ENCODE results near the gene SCT.

The SCT gene

DNA sequence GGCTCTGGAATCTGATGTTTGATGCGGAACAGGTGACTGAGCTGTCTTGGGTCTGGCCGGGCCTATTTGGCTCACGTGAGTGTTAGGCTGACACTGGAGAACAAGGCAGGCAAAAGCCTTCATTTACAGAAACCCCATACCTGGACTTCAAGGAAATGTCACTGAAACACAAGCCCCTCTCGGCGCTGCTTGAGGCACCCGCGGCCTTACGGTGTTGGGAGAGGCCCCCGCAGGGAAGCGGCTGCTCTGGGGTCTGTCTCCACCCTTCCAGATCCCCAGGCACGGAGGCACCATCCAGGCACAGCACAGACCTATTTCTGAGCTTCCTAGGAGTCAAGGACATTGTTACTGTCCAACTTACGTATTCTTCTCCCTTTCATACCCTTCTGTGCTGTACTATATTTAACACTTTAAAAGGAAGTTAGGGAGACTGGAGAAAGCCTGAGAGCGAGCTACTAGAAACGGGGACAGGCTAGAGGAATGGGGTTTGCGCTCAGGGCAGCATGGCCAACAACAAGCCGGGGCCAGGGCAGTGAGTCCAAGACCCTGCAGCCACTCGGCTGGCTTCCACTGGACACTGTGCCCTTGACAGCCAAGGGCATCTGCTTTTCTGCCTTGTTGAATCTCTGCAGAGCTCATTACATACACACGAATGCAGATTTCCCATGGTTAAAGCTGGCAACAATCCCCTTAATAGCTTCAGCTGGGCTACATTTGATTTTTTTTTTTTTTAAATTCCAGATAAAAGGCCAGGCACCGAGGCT lies 33.9 kb upstream of the SCT start:
- no peak overlapping the region for H3K4me3 ChIP-seq (replicated peaks; ENCODE audit: low read depth, low read length)
- no peak for DNase-seq (ENCODE audit: low read depth)
- TF ChIP-seq, protein P1, sequence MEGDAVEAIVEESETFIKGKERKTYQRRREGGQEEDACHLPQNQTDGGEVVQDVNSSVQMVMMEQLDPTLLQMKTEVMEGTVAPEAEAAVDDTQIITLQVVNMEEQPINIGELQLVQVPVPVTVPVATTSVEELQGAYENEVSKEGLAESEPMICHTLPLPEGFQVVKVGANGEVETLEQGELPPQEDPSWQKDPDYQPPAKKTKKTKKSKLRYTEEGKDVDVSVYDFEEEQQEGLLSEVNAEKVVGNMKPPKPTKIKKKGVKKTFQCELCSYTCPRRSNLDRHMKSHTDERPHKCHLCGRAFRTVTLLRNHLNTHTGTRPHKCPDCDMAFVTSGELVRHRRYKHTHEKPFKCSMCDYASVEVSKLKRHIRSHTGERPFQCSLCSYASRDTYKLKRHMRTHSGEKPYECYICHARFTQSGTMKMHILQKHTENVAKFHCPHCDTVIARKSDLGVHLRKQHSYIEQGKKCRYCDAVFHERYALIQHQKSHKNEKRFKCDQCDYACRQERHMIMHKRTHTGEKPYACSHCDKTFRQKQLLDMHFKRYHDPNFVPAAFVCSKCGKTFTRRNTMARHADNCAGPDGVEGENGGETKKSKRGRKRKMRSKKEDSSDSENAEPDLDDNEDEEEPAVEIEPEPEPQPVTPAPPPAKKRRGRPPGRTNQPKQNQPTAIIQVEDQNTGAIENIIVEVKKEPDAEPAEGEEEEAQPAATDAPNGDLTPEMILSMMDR (IDR thresholded peaks at IDR 0.05; ENCODE audit: low read length, missing control alignments), result no peak

DNA sequence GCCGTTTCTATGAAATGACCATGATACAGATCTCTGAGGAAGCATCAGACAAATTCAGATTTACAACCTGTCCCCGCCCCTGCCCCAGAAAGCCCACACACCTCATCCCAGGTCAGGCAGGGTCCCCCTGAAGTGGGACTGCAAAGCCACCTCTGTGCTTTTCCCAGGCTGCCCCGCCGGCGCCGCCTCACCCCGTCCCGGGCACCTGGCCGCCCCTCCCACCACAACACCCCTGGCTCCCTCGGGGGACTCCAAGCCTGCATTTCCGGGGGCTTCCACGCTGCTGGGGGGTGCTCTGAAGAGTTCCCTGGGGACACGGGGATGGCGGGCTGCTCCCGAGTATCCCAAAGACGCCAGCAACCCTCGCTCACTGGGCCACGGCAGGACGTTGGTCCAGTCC lies 33.3 kb upstream of the SCT start:
- no peak overlapping the region for H3K4me3 ChIP-seq (replicated peaks; ENCODE audit: low read depth, low read length)
- no peak for DNase-seq (ENCODE audit: low read depth)
- TF ChIP-seq, protein P1 (IDR thresholded peaks at IDR 0.05; ENCODE audit: low read length, missing control alignments), result no peak

DNA sequence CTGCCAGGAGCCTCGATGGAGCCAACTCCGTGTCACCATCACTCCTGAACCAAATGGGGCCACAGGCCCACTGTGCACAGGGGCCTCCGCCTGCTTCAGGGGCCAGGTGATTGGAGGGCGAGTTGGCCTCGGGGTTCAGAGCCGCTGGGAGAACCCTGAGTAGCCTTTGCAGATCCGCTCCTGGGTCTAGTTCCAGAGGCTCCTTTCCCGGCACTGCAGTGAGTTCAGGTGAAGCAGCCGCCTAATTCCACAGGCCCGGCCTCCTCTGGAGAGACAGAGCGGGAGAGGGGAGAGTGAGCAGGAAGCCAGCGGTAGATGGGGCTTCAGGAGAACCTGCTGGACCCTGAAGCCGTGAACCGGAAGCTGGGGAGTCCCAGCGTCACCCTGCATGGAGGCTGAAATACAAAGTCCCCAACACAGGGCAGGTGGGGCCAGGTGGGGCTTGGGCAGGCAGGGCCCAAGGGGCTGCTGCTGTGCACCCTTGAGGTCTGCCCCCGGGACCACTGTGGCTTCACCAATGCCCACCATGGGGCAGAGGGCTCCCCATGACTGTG lies 32.6 kb upstream of the SCT start:
- DNase-seq (ENCODE audit: low read depth), result no peak
- TF ChIP-seq, protein P1 (IDR thresholded peaks at IDR 0.05; ENCODE audit: low read length, missing control alignments), result no peak

DNA sequence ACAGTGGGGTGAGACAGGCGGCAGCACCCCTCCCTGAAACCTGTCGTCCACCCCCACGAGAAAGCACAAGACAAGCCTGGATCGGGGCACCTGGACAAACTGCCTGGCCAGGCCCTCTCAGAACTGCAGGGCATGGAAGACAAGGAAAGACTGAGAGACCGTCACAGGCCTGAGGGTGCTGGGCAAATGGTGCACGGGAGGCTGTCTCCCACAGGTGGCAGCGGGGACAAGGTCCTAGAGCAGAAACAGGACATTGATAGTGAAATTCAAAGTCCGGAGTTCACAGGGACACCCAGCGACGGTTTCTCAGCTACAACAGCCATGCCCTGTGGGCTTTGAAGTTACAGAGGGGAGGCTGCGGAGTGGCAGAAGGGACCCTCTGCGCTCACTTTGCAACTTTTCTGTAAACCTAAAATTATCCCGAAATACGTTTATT lies 30.7 kb upstream of the SCT start:
- TF ChIP-seq, protein P1 (IDR thresholded peaks at IDR 0.05; ENCODE audit: low read length, missing control alignments), result no peak
- no peak for DNase-seq (ENCODE audit: low read depth)
- H3K4me3 ChIP-seq (replicated peaks; ENCODE audit: low read depth, low read length), result no peak overlapping the region

More for the DNA sequence above, 32.6 kb upstream of the SCT start:
- H3K4me3 ChIP-seq (replicated peaks; ENCODE audit: low read depth, low read length), result no peak overlapping the region

DNA sequence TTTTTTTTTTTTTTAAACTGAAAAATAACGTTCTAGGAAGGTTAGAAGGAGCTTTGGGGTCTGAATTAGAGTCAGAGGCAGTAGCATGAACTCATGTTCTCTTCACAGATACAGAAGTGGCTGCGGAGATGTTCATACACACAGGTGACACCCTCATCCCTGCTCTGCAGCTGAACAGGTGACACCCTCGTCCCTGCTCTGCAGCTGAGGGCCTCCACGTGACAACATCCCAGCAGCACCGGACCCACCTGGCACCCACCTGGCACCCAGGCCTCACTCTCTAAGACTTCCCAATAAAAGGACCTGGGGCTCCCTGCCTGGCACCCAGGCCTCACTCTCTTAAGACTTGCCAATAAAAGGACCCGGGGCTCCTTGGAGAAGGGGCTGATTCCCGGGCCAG lies 29.9 kb upstream of the SCT start:
- TF ChIP-seq, protein P1 (IDR thresholded peaks at IDR 0.05; ENCODE audit: low read length, missing control alignments), result no peak
- no peak for DNase-seq (ENCODE audit: low read depth)
- H3K4me3 ChIP-seq (replicated peaks; ENCODE audit: low read depth, low read length), result no peak overlapping the region

DNA sequence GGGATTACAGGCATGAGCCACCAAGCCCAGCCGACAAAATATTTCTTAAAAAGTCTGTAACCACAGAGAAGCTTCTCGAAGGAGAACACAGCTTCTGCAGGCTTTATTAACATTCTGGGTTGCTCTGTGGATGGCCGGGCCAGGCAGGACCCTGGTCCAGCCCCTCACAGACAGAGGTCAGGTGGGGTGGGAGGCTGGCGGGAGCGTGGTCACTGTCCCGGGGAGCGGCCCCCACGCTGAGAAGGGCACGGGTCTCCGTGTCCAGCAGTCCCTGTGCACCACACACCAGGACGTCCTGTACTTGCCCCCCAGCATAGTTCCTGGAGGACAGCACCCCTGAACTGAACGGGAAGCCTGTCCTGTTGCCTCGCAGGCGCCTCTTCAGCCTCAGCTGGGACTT lies 29.4 kb upstream of the SCT start:
- DNase-seq (ENCODE audit: low read depth), result no peak
- H3K4me3 ChIP-seq (replicated peaks; ENCODE audit: low read depth, low read length), result no peak overlapping the region
- TF ChIP-seq, protein P1 (IDR thresholded peaks at IDR 0.05; ENCODE audit: low read length, missing control alignments), result no peak
